ENCODE data around the gene CHST13. TPM values are rescaled to one million over a fixed set of nuclear protein-coding genes. Genes with fewer than 3 reads are reported as not detected.

CHST13 gene, protein sequence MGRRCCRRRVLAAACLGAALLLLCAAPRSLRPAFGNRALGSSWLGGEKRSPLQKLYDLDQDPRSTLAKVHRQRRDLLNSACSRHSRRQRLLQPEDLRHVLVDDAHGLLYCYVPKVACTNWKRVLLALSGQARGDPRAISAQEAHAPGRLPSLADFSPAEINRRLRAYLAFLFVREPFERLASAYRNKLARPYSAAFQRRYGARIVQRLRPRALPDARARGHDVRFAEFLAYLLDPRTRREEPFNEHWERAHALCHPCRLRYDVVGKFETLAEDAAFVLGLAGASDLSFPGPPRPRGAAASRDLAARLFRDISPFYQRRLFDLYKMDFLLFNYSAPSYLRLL
- not detected in 2 replicates for total RNA-seq

DNA sequence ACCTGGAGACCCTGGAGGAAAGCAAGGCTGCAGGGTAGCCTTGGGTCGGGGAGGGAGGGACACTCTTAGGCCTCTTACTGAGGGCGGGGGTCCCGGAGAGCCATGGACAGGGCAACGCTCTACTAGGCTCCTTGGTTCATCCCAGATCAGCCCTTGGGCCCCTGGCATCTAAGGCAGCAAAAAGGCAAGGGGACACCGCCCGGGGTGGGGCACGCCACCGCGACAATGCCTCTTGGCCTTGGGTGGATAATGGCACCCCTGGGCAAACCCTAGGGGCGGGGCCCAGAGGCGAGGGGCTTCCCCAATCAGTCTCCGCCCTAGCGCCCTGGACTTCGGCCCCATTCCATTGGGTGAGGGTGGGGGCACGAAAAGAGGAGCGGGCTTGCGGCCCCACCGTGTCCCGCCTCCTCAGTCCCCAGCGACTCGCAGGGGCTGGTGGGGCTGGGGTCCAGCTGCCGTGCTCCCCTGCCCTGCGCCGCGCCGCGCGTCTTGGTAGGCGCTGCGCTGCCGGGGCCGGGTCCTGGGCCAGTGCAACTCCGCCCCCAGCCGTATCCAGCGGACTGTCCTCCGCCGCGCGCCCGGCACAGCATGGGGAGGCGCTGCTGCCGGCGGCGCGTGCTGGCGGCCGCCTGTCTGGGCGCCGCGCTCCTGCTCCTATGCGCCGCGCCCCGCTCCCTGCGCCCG lies at the start of gene CHST13:
Gene CHST13, plus strand, starts transcription at position 411 of the 684 bp plus-strand sequence. Its CDS starts 178 bp downstream, at position 589.

DNA sequence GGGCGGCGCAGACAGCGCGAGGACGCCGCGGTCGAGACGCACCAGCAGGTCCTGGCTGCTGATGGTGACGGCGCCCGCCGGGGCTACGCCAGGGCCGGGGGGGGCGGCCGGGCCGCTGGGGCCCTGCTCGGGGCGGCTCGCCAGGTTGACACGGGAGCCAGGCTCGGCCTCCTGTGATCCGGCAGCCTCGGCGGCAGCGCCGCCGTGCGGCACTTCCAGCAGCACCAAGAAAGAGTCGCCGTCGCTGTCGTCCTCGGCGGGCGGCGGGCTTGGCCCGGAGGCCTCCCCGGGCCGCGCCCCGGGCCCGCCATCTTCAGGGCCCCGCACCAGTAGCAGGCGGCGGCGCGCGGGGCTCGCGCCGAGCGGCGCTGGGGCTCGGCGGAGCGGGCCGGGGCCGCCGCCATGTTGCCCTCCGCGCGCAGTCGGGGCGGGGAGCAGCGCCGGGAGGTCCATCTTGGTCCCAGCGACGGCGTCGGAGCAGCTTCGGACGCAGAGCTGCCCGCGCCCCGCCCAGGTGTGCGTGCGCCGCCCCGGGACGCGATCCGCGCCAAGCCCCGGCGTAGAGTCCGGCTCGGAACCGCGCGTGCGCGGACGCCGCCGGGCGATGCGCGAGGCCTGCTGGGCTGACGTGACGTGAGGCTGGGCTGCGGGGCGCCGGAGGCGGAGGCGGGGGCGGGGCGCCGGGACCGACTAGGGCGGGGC lies 48.4 kb upstream of the CHST13 start, which contains the start of gene ZXDC:
Gene ZXDC, minus strand, starts transcription at position 479 of the 702 bp plus-strand sequence. Its CDS starts 26 bp downstream, at position 453.

DNA sequence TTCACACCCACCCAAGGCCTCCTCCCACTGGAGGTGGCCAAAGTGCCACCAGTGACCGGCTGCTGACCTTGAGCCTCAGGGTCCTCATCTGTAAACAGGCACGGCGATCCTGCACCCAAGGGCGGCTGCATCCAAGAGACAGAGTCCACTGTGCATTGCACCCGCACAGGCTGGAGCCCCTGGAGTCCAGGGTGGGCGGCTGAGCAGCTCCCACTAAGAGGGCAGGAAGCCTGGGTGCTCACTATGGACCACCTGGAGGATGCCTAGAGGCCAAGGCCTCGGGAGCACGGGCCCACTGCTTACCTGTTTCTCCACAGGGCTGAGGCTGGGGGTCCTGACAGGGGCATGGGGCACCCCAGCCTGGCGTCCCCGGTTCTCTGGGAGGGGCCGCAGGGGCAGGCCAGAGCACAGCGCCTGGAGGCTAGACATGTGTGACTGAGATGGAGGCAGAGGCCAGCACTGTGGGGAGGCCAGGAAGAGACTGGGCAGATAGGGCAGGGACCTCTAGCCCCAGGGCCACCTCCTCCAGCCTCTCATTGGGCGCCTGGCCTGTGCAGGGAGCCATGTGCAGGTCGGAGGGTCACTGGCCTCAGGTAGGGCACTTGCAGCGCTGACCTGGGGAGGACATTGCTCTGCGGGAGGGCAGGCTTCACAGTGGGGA lies 6.5 kb upstream of the CHST13 start, which contains the start of gene UROC1:
Gene UROC1, minus strand, starts transcription at position 483 of the 661 bp plus-strand sequence. Its CDS starts 54 bp downstream, at position 429.

DNA sequence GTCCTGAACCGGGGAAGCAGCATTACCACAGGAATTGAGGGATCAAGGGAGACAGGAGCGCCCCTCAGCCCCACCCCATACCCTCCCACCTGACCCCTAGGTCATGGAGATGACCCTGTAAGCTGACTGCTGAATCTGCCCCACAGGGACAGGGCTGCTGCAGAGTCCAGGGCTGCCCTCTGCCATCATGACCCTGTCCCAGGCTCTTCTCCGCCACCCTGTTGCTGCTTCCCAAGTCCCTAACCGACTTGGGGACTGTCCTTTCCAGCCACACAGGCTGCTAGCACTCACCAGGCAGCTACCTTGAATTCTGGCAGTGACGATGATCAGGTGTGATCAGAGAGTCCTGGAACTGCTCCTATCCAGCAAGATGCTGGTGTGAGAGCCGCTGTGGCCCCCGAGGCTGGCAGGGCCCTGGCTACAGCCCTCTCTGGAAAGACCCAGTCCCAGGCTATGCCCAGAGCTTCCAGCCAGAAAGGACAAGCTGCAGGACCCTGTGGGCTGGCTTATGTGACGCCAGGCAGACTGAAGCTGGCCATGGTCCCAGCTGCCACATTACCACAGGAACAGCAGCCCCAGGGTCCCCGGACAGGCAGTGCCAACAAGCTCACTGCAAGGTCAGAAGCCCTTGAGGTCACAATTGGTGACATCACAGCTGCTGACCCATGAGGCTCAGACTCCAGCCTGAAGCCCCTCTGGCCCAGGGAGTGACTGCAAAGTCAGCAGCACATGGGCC lies 34.5 kb downstream of the CHST13 start, which contains the start of gene C3orf22:
Gene C3orf22, minus strand, starts transcription at position 597 of the 736 bp plus-strand sequence. CDS start 5,542 bp downstream, outside the sequence.

Other genes with a start within 250 kb of the CHST13 start
- gene KLF15, start 166.7 kb upstream of the CHST13 start, total RNA-seq = 0.59 TPM in 1 of 2 replicates, not detected in the other
- gene CFAP100, start 129.2 kb upstream of the CHST13 start, total RNA-seq = not detected in 2 replicates
- 19.9 and 23.9 TPM in 2 replicates for gene ZXDC, start 48.3 kb upstream of the CHST13 start, total RNA-seq
- gene UROC1, start 6.4 kb upstream of the CHST13 start, total RNA-seq = not detected in 2 replicates
- gene C3orf22, start 34.8 kb downstream of the CHST13 start, total RNA-seq = not detected in 2 replicates
- 7.1 and 11.6 TPM in 2 replicates for gene TXNRD3, start 131.0 kb downstream of the CHST13 start, total RNA-seq
- 13.1 and 14.0 TPM in 2 replicates for gene CHCHD6, start 180.1 kb downstream of the CHST13 start, total RNA-seq

Data from smooth muscle cell of the umbilical artery (primary cell).